ENCODE results near the gene CRB1.
"Not testable (repeated sequence)": the region's sequence is repeated elsewhere in the genome, so short reads cannot be mapped to it uniquely, and the experiment has no call there.

CRB1 gene

DNA sequence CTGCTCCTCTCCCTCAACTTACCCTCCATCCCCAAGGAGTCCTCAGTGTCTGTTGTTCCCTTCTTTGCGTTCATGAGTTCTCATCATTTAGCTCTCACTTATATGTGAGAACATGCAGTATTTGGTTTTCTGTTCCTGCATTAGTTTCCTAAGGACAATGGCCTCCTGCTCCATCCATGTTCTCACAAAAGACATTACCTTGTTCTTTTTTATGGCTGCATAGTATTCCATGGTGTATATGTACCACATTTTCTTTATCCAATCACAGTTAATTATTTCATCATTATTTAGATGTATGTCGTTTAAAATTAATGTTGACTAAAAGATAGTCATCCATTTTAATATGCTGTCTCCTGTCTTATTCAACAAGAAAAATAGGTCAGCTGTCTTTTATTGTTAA lies 134.1 kb downstream of the CRB1 start:
- no peak for DNase-seq

DNA sequence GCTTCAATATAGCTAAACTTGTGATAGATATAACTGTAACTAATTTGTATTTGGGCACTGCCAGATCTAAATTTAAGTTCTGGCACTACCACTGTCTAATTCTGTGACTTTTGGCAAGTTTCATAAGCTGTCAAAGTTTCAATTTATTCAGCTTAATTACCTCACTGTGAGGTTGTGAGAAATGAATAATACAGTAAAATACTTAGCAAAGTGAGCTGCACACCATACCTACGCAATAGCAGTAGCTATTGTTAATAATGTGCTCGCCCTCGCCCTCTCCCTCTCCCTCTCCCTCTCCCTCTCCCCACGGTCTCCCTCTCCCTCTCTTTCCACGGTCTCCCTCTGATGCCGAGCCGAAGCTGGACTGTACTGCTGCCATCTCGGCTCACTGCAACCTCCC lies 136.7 kb downstream of the CRB1 start:
- not testable (repeated sequence) for DNase-seq

DNA sequence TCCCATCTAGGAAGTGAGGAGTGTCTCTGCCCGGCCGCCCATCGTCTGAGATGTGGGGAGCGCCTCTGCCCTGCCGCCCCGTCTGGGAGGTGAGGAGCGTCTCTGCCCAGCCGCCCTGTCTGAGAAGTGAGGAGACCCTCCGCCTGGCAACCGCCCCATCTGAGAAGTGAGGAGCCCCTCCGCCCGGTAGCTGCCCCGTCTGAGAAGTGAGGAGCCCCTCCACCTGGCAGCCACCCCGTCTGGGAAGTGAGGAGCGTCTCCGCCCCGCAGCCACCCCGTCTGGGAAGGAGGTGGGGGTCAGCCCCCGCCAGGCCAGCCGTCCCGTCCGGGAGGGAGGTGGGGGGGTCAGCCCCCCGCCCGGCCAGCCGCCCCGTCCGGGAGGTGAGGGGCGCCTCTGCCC lies 137.6 kb downstream of the CRB1 start:
- DNase-seq: not testable (repeated sequence)

DNA sequence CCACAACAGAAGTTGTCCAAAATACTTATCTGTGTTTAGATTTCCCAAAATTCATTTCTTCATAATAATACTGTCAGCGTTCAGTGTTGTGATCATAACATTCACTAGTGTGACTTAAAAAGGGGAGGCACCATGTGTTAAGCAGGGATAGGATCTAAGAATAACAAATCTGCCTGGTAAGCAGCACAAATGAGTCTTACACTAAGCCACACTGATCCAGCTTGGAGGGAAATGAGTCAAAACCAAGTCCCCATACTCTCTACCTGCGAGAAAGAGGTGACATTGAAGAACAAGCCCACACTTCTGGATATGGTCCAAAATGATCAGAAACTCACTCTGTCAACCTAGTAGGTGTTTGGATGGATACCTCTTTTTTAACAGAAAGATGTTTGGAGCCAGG lies 145.5 kb downstream of the CRB1 start:
- DNase-seq: no peak

DNA sequence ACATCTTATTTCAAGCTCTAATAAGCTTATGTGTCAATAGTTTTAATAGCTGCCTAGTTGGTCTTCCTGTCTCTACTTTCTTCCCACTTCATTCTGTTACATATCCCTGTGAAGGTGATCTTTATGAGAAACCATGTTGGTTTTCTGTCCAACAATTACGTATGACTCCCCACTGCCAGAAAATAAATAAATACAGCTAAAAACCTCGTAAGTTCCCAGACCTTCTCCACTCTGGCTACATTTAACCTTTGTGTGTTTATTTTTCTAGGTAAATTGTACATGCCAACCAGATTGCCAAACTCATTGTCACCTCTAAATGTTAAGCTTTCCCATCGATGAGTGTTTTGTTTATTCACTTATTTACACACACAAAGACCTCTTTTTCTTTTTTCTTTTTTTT lies 147.2 kb downstream of the CRB1 start:
- DNase-seq: no peak

DNA sequence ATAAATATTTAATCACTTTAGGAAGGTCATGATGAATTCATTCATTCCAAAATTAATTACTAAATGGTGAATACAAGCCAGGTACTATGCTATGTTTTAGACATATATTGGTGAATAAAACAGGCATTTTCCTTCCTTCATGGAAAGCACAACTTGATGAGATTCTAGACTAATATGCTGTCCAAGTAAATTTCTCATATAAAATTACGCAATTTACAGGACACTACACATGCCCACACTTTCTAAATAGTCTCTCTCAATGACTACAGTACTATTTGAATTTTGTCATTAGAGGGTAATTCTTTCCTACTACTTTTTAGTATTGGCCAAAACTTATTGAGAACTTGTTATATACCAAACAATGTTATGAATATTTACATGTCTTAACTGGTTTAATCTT lies 150.6 kb downstream of the CRB1 start:
- DNase-seq: no peak

DNA sequence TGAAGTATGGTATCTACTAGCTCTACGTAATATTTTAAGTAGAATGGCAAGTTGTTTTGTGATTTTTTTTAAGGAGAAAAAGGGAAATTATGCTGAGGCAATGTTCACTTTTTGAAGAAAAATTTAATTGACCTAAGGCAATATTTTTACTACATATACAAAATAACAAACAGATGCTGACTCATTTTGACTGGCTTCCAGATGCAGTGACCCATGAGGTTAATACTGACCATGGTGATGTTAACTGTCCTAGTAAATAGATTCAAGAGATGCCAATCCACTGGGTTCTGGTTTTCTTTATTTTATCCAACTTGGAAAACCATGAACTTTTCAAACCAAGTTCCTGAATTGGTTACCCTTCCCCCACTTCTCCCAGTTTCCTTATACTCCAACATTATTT lies 154.9 kb downstream of the CRB1 start:
- no peak for DNase-seq

DNA sequence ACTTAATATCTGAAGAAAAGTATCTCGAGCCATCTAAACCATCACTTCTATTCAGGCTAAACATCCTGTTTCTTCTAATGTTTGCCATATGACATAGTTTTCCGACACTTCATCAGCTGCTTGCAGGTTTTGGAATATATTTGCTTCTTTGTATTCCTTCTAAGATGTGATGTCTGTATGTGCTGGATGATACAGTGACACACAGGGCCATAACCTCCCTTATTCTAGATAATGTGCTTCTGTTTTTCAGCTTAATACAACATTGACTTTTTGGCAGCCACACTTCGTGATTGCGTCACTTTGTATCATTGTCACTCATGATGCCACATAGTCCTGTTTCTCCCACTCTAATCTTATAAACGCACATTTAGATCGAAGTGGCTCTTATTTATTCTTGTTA lies 156.3 kb downstream of the CRB1 start:
- DNase-seq: no peak

DNA sequence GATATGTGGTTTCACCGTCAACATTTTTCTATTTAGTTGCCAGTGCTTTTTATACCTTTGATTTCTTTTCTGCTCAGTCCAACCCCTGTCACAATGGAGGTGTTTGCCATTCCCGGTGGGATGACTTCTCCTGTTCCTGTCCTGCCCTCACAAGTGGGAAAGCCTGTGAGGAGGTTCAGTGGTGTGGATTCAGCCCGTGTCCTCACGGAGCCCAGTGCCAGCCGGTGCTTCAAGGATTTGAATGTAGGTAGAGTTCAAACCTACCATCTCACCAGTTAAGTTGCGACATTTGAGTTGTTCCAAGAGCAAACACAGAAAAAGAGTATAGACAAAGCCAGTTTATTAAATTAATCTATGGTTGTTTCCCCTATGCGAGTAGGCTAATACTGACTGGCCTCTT lies 161.3 kb downstream of the CRB1 start:
- no peak for DNase-seq

DNA sequence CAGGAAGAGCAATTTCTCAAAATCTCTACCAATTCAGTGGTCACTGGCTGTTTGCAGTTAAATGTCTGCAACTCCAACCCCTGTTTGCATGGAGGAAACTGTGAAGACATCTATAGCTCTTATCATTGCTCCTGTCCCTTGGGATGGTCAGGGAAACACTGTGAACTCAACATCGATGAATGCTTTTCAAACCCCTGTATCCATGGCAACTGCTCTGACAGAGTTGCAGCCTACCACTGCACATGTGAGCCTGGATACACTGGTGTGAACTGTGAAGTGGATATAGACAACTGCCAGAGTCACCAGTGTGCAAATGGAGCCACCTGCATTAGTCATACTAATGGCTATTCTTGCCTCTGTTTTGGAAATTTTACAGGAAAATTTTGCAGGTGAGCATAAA lies 167.2 kb downstream of the CRB1 start:
- peak; percentile 73 for DNase-seq

DNA sequence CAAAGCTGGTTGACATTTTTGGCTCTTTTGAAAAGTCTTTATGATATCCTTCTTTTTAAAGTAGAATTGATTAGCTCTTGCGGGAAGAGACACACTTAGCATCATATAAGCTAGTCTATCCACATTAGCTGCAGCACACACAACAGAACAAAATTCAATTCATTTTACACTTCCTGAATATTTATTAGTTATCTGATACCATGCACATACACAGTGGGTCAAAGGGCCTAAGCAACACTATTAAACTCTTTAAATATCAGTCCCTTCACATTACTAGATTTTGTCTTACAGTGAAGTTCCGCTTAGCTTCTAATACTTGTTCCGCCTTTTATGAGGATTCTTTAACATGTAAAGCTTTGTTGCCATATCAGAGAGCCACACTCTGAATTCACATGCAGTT lies 169.5 kb downstream of the CRB1 start:
- no peak for DNase-seq

DNA sequence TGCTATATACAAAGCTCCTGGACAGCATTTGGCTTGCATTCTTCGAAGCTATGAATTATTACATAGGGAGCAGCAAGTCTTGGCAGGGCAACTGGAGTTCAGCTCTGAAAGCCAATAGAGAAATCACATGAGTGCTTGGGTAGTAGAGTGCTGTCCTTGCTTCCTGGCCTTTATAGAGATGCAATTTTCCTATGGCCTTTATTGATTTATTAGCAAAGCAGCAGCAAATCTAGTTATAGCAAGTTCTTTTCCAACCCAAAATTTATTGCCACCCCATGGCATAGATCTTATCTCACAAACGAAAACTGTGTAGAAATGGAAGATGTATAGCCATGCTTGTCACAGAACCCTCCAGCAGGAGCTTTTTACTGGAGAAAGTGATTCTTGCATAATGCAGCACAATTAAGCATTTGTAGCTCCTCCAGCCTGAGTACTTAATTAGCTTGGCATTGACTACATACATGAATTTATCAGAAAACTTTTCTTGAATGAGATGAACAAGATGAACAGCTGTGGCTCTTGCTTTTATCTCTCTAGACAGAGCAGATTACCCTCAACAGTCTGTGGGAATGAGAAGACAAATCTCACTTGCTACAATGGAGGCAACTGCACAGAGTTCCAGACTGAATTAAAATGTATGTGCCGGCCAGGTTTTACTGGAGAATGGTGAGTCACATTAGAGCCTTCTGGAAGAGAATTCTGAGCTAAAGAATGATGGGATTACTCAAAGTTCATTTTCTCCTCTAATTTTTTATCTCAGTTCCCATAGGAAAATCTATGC lies 170.1 kb downstream of the CRB1 start:
- no peak for DNase-seq

DNA sequence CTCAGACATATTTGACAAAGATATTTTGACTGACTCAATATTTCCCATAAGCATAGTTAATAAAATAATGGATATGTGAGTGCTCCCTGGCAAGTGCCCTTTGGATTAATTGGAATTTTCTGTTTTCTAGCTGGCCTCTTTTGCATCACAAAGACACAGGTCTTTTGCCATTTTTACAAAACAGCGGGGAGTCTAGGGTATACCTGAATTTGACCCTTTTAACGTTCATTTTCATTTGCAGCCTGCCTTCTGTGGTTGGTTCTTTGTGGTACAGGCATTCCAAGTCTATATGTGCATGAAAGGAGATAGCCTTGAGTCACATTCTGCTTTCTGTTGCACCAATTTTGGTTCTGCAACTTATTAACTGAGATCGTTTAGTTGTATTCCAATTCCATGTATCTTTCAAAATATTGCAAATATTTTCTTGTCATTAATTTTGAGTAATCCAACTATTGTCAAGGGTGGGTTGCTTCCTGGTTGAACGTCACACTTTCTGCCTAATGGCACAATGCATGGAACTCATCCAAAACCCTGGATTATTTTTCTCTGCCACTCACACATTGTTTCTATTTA lies 171.7 kb downstream of the CRB1 start:
- no peak for DNase-seq

DNA sequence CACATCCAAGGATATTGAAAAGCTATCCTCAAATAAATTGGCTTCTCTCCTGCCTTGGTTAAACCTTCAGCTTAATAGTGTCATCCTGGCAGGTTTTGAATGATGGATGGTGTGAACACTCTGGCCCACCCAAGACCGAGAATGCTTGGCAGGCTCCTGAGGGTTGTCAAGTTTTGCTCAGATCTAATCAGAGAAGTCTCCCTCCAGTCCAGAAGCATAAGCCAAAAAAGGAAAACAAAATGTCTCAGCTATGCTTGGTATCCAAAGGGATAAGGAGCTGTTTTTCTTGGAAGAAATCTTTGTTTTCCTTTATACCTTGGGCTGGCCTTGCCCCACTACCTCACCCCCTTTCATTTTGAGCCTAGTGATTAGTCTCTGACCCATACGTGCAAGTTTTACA lies 172.7 kb downstream of the CRB1 start:
- DNase-seq: no peak

DNA sequence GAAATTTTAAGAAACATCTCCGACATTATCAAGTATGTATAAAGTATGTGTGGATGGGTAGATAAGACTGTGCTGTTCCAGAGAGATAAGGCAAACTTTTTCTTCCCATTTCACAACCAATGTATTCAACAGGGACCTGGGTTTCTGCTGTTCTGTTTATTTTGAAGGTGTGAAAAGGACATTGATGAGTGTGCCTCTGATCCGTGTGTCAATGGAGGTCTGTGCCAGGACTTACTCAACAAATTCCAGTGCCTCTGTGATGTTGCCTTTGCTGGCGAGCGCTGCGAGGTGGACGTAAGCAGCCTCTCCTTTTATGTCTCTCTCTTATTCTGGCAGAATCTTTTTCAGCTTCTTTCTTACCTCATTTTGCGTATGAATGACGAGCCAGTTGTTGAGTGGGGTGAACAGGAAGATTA lies 174.0 kb downstream of the CRB1 start:
- DNase-seq: no peak

DNA sequence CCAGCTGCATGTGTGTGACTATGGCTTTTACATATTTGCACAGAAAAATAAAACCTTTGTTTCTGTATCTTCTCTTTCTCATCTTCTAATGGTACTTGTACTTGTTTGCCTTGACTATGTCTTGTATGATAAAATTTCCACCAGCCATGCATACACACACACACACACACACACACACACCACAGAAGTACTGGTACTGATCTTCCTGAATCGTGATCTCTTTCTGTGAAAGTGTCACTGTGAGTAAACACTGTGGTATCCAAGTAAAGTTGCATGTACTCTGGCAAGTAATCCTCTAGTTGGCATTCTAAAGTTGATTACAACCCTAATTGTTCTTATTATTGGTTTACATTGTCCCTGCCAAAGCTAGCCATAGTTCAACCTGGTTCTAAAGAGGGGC lies 176.7 kb downstream of the CRB1 start:
- no peak for DNase-seq

DNA sequence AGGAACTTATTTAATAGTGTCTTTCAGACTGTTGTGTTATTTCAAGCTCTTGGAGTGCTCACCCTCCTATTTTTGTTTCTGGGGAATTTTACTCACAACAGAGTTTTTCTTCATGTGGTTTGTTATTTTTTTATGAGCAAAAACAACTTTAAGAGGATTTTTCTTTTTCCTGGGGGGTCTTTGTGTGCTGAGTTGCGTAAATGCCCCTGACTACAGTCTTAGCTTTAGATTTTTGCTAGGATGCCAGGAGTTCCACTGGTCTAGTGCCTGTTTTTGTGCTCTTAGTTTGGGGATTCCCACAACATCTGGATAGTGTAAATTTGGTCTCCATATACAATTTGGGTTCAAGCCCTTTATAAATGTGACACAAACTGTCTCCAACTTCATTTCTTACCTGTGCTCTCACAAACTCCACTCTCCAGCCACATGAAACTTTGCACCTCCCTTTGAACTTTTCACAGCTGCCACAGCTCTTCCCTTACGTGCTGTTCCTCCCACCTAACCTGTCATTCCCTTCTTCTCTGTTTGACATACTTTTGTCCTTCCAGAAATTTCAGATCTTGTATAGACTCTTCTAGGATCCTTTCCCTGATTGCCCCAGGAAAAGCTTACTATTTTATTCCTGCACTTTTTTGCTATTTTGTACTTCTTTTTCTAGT lies 180.2 kb downstream of the CRB1 start:
- no peak for DNase-seq

DNA sequence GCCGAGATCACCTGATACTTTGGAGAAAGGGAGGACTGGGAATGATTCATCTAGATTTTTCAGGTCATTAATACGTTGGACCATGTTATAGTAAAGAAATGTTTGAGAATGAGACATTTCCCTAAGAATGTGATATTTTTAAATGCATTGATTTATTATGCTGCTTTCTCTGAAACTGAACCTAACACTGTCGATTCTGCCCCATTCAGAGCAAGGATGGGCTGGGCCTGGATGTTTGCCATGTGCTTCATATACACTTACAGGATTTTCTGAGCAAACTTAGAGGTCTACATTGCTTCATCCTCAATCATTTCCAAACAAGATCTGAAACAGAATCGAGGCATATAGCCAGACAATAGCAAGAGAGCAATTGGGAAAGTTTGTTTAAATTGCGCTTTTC lies 183.3 kb downstream of the CRB1 start:
- no peak for DNase-seq

DNA sequence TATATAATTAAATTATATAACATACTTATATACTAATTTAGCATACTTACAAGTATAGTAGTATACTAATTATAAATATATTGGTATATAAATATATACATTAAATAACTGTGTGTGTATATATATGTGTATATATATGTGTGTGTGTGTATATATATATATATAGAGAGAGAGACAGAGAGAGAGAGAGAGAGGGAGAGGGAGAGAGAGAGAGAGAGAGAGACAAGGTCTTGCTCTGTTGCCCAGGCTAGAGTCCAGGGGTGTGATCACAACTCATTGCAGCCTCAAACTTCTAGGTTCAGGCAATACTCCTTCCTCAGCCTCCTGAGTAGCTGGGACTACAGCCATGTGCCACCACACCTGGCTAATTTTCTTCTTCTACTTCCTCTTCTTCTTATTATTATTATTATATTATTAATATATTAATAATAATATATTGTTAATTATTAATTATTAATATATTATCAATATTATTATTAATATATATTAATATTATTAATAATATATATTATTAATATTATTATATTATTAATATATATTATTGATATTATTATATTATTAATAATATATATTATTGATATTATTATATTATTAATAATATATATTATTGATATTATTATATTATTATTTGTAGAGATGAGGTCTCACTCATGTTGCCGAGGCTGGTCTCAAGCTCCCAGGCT lies 185.5 kb downstream of the CRB1 start:
- DNase-seq: no peak

DNA sequence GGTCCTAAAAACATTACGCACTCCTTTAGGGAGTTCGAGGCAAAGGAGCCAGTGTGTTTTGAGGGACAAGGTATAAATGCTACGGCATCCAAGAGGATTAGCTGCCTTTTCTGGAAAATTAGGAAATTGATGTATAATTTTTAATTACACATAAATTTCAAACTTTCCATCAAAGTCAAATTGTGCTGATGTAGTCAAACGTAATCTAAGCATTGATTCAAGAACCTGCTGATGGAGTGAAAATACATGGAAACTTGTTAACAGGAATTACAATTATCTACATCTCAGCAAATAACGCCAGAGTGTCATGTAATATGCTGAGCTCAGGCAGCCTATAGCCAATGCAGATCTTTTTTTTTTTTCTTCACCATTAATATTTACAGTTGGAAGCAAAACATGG lies 194.5 kb downstream of the CRB1 start:
- no peak for DNase-seq

DNA sequence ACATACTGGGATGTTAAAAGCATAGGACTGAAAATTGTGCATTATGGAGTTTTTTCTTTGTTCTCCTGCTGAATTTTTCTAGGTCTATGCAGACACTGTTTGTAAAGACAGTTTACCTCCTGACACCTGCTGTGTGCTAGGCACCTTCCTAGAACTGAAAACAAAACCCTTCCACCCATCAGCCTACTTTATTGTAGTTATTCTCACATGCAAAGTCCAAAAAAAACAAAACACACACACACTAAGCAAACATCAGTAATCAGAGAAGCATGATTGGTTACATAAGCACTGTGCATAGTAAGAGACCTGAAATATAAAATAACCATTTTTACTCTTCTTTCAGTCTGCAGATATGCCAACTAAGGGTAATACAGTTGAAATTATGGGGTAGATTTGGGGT lies 195.1 kb downstream of the CRB1 start:
- no peak for DNase-seq

DNA sequence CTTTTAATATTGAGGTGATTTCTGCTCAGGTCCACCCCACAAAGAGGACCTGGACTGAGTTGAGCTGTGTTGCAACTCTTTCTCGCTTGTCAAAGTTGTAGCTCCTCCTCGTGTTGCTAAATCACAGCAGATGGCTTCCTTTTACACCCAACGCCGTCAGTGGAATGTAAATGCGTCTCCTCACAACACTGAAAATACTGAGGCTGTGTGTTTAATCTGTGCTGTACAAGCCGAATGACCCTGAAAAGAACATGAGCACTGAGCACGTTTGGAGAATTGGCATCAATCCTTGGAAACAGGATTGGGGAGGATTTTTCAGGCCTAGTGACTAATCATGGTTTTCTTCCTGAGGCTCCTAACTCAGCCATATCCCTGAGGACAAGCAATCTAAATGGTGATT lies 196.0 kb downstream of the CRB1 start:
- peak; percentile 67 for DNase-seq

DNA sequence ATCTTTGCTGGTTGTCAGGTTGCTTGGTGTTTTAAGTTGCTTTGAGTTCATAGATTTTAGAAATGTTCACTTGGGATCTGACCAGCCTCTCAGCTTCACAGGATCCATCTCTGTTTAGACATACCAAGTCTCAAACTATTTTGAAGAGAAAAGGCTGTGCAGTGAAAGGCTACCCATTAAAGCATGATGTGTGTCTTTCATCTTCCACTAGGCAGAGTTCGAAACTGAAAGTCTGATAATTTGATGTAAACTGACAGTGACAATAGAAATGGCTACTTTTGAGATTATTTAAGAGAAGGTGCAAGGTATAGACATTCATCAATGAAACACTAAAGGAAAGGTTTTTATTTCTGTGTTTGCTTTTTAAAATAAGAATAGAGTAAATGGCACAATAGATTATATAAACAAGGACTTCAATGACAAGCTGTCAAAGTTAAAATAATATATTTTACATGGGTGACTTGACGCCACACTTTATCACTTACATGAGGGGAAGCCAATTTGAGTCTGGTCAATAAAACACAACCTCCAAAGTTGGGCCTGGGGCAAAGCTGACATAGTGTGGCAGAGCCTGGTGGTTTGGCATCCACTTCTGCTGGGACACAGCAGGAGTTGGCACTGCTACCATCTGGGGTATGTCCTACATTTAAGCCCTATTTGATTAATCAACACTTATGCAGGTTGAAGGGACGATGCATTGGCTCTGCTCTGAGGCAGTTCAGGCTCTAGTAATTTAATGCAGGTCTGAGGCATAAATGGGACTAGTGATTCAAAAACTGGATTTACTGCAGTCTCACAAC lies 197.7 kb downstream of the CRB1 start:
- no peak for DNase-seq
